Myocyte (in vitro differentiated cells): Measurements from ENCODE around the gene BCCIP. TPM values are rescaled to one million over a fixed set of nuclear protein-coding genes. Genes with fewer than 3 reads are reported as not detected.

Experiments used
- DNase-seq: peaks from one replicate; pipeline ENCODE4 v3.0.0-alpha.2; 2012; ENCODE audit warnings: low read depth
- polyA plus RNA-seq: library from polyadenylated mRNA; unstranded; fragments of >200 nt; gene quantifications from one replicate; pipeline ENCODE4 v1.2.1, GENCODE V29; 2012; ENCODE audit warnings: missing spikeins
- total RNA-seq: library from RNA; depleted of rRNA; stranded (reverse); fragments of >200 nt; gene quantifications from 2 replicates; pipeline ENCODE4 v1.2.3, GENCODE V29; 2014

BCCIP gene
- 74.6 and 74.9 TPM in 2 replicates for total RNA-seq
- polyA plus RNA-seq, result 32.5 TPM

- DNase-seq, result peak; percentile 94
Observed at GRCh38 chr10:125822878-125823662, at the start of gene BCCIP, which contains the start of gene UROS. Gene BCCIP, plus strand, starts transcription at chr10:125823546. Its CDS starts 12 bp downstream, at chr10:125823558. Gene UROS, minus strand, starts transcription at chr10:125823258. Its CDS starts 6,759 bp downstream, at chr10:125816499.

GRCh38 chr10:125773687-125774543 is 49.4 kb upstream of the BCCIP start:
- DNase-seq, result no peak

GRCh38 chr10:125774581-125775191 is 48.7 kb upstream of the BCCIP start:
- no peak for DNase-seq

GRCh38 chr10:125775491-125776106 is 47.7 kb upstream of the BCCIP start, which contains the start of gene MMP21:
Gene MMP21, minus strand, starts transcription at chr10:125775821. Its CDS starts 0 bp downstream, at chr10:125775821.
- DNase-seq, result no peak

- DNase-seq, result no peak
Observed at GRCh38 chr10:125777806-125778205, 45.5 kb upstream of the BCCIP start.

GRCh38 chr10:125778556-125778955 is 44.8 kb upstream of the BCCIP start:
- no peak for DNase-seq

- peak; percentile 5 for DNase-seq
Observed at GRCh38 chr10:125779403-125780327, 43.7 kb upstream of the BCCIP start.

GRCh38 chr10:125781374-125781773 is 42.0 kb upstream of the BCCIP start:
- no peak for DNase-seq

- no peak for DNase-seq
Observed at GRCh38 chr10:125782054-125782453, 41.3 kb upstream of the BCCIP start.

GRCh38 chr10:125782616-125783015 is 40.7 kb upstream of the BCCIP start:
- no peak for DNase-seq

- DNase-seq, result no peak
Observed at GRCh38 chr10:125783408-125783807, 39.9 kb upstream of the BCCIP start.

- no peak for DNase-seq
Observed at GRCh38 chr10:125783957-125784356, 39.4 kb upstream of the BCCIP start.

GRCh38 chr10:125785791-125786190 is 37.6 kb upstream of the BCCIP start:
- no peak for DNase-seq

GRCh38 chr10:125788156-125789034 is 35.0 kb upstream of the BCCIP start:
- peak; percentile 56 for DNase-seq

GRCh38 chr10:125792342-125793300 is 30.7 kb upstream of the BCCIP start:
- DNase-seq, result no peak

- DNase-seq, result peak; percentile 33
Observed at GRCh38 chr10:125795128-125795527, 28.2 kb upstream of the BCCIP start.

- DNase-seq, result no peak
Observed at GRCh38 chr10:125795637-125796190, 27.6 kb upstream of the BCCIP start.
